GM19043 (cell line): Measurements from ENCODE around the gene TSPAN11.

Source experiments
- ATAC-seq: cut with Tn5 transposase; IDR thresholded peaks from one replicate; pipeline ENCODE4 v1.9.1; 2021; ENCODE audit warnings: low read depth; ENCODE audit not compliant: unreplicated experiment

Gene TSPAN11

DNA sequence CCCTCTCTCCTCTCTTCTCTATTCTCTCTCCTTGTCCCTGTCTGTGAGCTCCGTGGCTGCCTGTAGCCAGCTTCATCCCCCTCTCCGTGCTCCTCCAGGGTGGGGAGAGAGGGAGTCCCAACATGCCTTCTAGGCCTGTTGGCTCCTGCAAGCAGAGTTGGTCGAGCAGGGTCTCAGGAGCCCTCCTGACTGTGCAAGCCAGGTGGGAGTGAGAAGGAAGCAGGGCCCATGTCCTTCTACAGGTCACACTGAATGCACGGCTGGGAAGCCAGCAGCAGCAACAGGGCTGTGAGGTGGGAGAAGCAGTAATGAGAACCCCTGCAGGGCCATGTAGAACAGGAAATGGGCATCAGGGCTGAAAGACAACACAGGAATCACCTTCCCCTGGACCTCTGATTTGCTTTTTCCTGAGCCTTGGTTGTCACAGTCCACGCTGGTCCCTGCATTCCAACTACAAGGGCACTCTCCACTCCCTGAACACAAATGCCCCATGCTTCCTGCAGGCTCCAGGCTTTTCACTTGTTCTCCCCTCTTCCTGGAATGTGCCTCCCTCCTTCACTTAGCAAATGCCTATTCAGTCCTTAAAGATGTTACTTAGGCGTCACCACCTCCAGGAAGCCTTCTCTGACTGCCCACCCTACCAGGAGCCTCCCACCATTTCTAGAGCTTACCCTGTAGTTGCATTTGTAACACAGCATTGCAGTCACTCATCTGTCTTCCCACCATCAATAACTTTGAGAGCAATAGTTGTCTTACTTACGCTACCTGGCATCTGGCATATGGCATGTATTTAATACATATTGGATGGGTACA, 51.2 kb downstream of the TSPAN11 start:
- ATAC-seq: no peak

DNA sequence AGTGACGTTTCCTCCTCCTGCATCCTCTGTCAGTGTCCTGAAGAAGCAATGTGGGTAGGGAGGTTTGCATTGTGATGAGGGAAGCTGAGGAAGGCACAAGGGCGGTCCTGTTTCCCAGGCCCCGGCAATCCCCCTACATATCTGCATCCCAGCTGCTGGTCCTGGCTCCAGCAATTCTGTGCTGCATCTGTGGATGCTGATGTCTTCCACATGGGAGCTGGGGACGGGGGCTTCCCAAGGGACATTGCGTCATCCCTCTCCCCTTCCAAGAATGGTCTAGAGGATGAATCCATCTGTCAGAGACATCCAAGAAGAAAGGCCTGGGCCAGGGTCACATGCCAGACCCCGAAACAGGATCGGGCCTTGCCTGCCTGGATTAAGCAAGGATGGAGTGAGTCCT, 52.1 kb downstream of the TSPAN11 start:
- ATAC-seq: no peak

GRCh38 chr12:30979371-30980259, 53.1 kb downstream of the TSPAN11 start:
- no peak for ATAC-seq

- no peak for ATAC-seq
These were observed 54.6 kb downstream of the TSPAN11 start for GRCh38 chr12:30980955-30981662.

GRCh38 chr12:30982413-30982812, 55.9 kb downstream of the TSPAN11 start:
- no peak for ATAC-seq

- ATAC-seq: no peak
These were observed 59.4 kb downstream of the TSPAN11 start for GRCh38 chr12:30985814-30986452.

DNA sequence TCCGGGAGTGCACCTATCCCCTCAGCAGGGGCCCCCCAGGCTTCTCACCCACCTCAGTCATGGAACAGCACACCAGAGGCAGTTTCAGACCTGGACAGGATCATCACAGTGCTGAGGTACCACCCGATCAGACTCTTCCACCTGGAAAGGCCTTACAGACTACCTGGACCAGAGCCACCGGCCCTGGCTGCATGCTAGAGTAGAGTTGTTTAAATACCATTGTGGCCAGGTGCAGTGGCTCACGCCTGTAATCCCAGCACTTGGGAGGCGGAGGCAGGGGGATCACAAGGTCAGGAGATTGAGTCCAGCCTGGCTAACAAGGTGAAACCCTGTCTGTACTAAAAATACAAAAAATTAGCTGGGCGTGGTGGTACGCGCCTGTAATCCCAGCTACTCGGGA, 61.5 kb downstream of the TSPAN11 start:
- no peak for ATAC-seq

DNA sequence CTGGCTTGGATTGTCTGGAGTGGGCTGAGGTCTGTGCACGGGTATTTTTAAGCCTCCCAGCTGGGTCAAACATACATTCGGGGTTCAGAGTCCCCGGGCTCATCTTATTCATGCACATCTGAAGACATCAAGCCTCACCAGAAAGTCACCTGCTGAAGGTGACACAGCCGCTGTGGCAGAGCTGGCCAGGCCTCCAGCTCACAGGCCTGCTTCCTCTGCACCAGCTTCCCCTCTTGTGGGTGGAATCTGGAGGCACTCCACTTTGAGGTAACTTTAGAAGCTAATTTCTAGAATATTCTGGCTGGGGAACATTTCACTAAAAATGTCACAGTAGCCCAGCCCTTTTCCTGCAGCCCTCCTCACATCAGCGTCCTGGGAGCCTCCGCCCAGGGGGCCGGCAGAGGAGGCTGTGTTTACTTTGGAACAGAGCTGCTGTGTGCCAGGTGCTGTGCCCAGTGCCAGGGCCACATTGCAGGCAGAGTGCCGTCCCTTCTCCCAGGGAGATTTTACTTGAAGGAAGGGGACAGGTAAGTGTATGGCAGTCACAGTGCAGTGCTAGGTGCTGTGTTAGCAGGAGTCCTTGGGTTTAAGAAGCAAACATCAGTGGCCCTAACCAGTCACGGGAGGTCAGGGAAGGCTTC, 62.2 kb downstream of the TSPAN11 start:
- no peak for ATAC-seq

GRCh38 chr12:30989754-30990153, 63.2 kb downstream of the TSPAN11 start:
- no peak for ATAC-seq

- no peak for ATAC-seq
These were observed 63.8 kb downstream of the TSPAN11 start for GRCh38 chr12:30990316-30990715.

GRCh38 chr12:30990776-30991175, 64.2 kb downstream of the TSPAN11 start:
- ATAC-seq: no peak

- ATAC-seq: no peak
These were observed 64.9 kb downstream of the TSPAN11 start for GRCh38 chr12:30991466-30991865.

GRCh38 chr12:30992381-30992780, 65.8 kb downstream of the TSPAN11 start:
- no peak for ATAC-seq

GRCh38 chr12:30993766-30994165, 67.2 kb downstream of the TSPAN11 start:
- ATAC-seq: no peak

DNA sequence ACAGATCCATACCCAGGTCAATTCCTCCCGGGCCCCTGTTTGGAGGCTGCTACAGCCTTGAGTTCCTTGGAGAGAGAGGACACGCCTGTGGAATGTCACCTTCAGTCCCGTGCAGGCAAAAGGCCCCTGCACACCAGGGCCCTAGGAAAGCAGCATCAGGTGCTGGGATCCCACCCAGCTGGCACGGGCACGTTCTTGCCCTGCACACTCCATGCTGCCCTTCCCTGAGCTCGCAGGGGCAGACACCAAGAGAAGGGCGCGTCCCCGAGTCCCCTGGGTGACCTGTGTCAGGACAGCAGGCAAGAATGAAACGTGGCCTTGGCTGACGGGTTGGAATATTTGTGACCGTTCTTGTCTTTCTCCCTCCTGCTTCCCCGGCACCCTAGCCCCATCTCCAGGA, 67.7 kb downstream of the TSPAN11 start:
- ATAC-seq: no peak

GRCh38 chr12:30996255-30996654, 69.7 kb downstream of the TSPAN11 start:
- ATAC-seq: no peak

GRCh38 chr12:30996752-30997151, 70.2 kb downstream of the TSPAN11 start:
- no peak for ATAC-seq

DNA sequence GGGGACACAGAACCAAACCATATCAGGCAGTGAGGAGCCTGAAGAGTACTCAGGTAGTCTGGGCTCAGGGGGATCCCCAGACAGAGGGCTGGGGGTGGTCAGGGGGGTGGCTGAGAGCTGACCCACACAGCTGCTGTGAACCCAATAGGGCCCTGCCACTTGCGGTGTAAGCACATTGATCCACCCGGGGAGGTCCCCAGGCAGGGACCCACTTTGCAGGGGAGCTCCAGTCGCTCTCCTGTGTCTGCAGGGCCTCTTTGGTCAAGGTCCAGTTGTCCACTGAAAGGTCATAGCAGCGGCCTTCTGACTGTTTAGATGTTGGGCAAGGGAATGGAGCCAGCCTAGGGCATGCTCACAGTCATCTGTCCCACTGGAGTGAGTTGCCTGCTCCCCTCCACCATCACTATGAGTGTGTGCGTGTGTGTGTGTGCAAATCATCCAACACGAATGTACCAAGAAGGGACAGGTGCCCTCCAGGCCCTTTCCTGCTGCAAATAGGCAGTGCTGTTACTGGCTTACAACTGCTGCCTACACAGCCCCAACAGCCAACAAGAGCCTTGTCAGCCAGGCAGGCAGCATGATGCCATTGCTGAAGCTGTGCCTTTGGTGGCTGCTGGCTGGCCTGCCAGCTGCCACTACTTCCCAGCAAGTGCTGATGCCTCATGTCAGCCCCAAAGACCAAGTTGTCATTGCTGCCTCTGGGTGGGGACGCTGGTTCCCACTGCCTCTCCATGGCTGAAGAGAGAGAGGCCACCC, 71.3 kb downstream of the TSPAN11 start:
- no peak for ATAC-seq

DNA sequence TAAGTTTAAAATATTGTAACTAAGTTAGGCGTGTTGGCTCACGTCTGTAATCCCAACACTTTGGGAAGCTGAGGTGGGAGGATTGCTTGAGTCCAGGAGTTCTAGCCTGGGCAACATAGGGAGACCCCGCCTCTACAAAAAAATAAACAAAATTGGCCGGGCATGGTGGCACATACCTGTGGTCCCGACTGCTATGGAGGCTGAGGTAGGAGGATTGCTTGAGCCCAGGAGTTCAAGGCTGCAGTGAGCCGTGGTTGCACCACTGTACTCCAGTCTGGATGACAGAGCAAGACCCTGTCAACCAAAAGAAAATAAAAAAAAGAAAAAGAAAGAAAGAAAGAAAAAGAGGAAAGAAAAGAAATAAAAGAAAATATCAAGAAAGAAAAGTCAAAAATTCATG, 72.5 kb downstream of the TSPAN11 start:
- no peak for ATAC-seq
